Ascending aorta (tissue), 2 donors: ENCODE results near the gene XPR1. TPM values are rescaled to one million over a fixed set of nuclear protein-coding genes. Genes with fewer than 3 reads are reported as not detected.

Experiments
- DNase-seq, 2 donors: peaks; one replicate each; pipeline ENCODE4 v3.0.0-alpha.2; 2019; ENCODE audit warnings: low spot score in 2 of 2
- H3K27ac ChIP-seq, 2 donors: fragments of 200-600 bp; sonication (generic); one replicate each; pipeline ENCODE4 v1.5.1; 2016 to 2017; ENCODE audit warnings: mild to moderate bottlenecking in 1 of 2
- H3K27me3 ChIP-seq: fragments of 200-600 bp; sonication (generic); one replicate; pipeline ENCODE4 v1.5.1; 2017
- H3K36me3 ChIP-seq, 2 donors: fragments of 200-600 bp; sonication (generic); one replicate each; pipeline ENCODE4 v1.5.1; 2016
- H3K4me1 ChIP-seq, 2 donors: fragments of 200-600 bp; sonication (generic); one replicate each; pipeline ENCODE4 v1.5.1; 2016 to 2017; ENCODE audit warnings: mild to moderate bottlenecking in 1 of 2
- H3K4me3 ChIP-seq, 2 donors: fragments of 200-600 bp; sonication (generic); one replicate each; pipeline ENCODE4 v1.5.1; 2016 to 2017; ENCODE audit warnings: mild to moderate bottlenecking in 1 of 2
- H3K9me3 ChIP-seq, 2 donors: fragments of 200-600 bp; sonication (generic); one replicate each; pipeline ENCODE4 v1.5.1; 2016
- CTCF ChIP-seq, 3 experiments: fragments of 200-600 bp in 2 of 3; fragments of 450-650 bp in 1 of 3; sonication (generic) in 2 of 3; IDR thresholded peaks; one replicate each; pipeline ENCODE4 v1.5.1; 2016 to 2019; ENCODE audit warnings: antibody characterized with exemption in 3 of 3, mild to moderate bottlenecking in 1 of 3, moderate library complexity in 1 of 3
- intact Hi-C: fragments of 100-400 bp; cut with DNase I; formaldehyde crosslinking; loops from one replicate; pipeline ENCODE4 v1.15.1; 2023
- total RNA-seq: library from RNA; depleted of rRNA; stranded (reverse); fragments of >200 nt; gene quantifications from one replicate; pipeline ENCODE4 v1.1.0, GENCODE V29; 2016

The XPR1 gene
- total RNA-seq, 1 donor from 2014 or later, result 41.6 TPM

- H3K4me1 ChIP-seq, result peaks cover 0 to 3% of the 10 kb centered on the region in 2 donors
- TF ChIP-seq CTCF (IDR thresholded peaks at IDR 0.05), result no peak
- H3K27me3 ChIP-seq, result no peaks in the 10 kb centered on the region
- intact Hi-C loops, result no loop called here
- no peak overlapping the region for H3K27ac ChIP-seq
- no peak overlapping the region for H3K4me3 ChIP-seq
- no peaks in the 10 kb centered on the region for H3K36me3 ChIP-seq
- no peaks in the 10 kb centered on the region for H3K9me3 ChIP-seq
- DNase-seq, result no peak
These were observed 269.5 kb downstream of the XPR1 start for GRCh38 chr1:180901076-180901990.

GRCh38 chr1:180902541-180902940 lies 270.7 kb downstream of the XPR1 start:
- H3K36me3 ChIP-seq, result no peaks in the 10 kb centered on the region
- no peak overlapping the region for H3K4me3 ChIP-seq
- no peaks in the 10 kb centered on the region for H3K27me3 ChIP-seq
- DNase-seq, result no peak
- no peaks in the 10 kb centered on the region for H3K9me3 ChIP-seq
- H3K27ac ChIP-seq, result no peak overlapping the region
- TF ChIP-seq CTCF (IDR thresholded peaks at IDR 0.05), result no peak
- intact Hi-C loops, result no loop called here
- peaks cover 0 to 3% of the 10 kb centered on the region in 2 donors for H3K4me1 ChIP-seq

GRCh38 chr1:180905927-180906326 lies 274.1 kb downstream of the XPR1 start:
- Histone ChIP-seq H3K36me3 (no peaks in the 10 kb centered on the region), H3K27ac (no peak overlapping the region), H3K9me3 (no peaks in the 10 kb centered on the region), H3K4me3 (no peak overlapping the region), H3K27me3 (no peaks in the 10 kb centered on the region), H3K4me1 (no peaks in the 10 kb centered on the region)
- no peak for TF ChIP-seq CTCF (IDR thresholded peaks at IDR 0.05)
- intact Hi-C loops, result no loop called here
- DNase-seq, result no peak

GRCh38 chr1:180906511-180906910 lies 274.7 kb downstream of the XPR1 start:
- no peak for TF ChIP-seq CTCF (IDR thresholded peaks at IDR 0.05)
- H3K9me3 ChIP-seq, result no peaks in the 10 kb centered on the region

GRCh38 chr1:180907313-180908055 lies 275.7 kb downstream of the XPR1 start:
- H3K4me3 ChIP-seq, result no peak overlapping the region
- H3K27ac ChIP-seq, result no peak overlapping the region
- H3K4me1 ChIP-seq, result peaks cover 0 to 8% of the 10 kb centered on the region in 2 donors
- intact Hi-C loops, result no loop called here
- H3K36me3 ChIP-seq, result no peaks in the 10 kb centered on the region
- no peak for TF ChIP-seq CTCF (IDR thresholded peaks at IDR 0.05)
- no peak for DNase-seq
- no peaks in the 10 kb centered on the region for H3K27me3 ChIP-seq
- no peaks in the 10 kb centered on the region for H3K9me3 ChIP-seq

More at GRCh38 chr1:180906511-180906910, 274.7 kb downstream of the XPR1 start:
- Histone ChIP-seq H3K4me3 (no peak overlapping the region), H3K27ac (no peak overlapping the region), H3K27me3 (no peaks in the 10 kb centered on the region), H3K36me3 (no peaks in the 10 kb centered on the region), H3K4me1 (peaks cover 0 to 5% of the 10 kb centered on the region in 2 donors)
- DNase-seq, result no peak
- intact Hi-C loops, result no loop called here
